HG03565 (cell line): Measurements from ENCODE around the gene ZNF592.

Experiments
- ATAC-seq: cut with Tn5 transposase; IDR thresholded peaks from one replicate; pipeline ENCODE4 v1.9.1; 2021; ENCODE audit warnings: mild to moderate bottlenecking, moderate library complexity; ENCODE audit not compliant: unreplicated experiment

The ZNF592 gene

DNA sequence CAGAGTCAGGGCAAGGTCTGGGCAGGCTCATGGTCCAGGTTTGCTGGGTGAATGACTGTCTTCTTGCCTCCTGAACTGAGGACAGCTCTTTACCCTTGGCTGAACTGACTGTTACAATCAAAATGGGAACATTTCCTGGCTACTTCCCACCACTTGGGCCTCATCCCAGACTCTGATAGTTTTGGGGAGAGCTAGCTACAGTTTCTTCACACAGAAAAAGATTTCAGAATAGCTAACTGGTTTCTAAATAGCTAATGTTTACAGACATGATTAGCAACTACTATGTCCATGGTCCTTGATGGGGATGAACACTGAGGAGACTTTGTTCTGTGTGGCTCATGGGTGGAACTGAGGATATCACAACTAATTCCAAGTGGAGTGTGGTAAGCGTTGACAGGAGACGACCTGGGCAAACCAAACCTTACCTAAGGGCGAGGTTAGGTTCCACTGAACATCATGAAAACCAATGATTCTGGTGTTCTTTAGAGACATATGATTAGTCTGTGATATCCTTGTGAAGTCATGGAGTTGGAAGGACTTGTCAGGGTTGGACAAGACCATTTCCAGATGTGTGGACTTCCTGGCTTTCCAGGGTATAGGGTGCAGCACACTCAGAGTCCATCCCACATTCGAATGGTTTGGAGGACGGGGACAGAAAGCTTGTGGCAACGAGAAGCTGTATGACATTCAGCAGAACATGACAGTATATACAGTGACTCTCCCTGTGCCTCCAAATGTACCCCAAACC lies 76.0 kb downstream of the ZNF592 start:
- no peak for ATAC-seq

DNA sequence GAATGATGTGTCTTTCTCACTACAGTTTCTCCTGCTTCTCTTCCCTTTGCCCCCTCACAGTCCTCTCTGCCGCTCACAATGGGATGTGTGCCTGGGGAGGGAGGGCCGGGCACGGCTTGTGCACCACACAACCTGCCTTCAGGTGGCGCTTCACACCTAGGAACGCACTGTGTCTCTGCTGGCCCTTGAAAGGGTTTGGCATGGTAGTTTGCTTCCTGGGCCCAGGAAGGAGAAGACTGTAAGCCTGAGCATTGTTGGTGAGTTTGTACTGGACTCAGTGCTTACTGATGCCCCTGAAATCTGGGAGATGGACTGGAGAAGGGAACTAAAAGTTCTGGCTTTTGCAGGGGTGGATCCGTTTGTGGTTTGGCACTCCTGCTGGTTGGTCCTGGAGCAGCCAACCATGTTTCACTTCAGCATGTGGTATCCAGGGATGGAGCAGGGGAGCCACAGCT lies 78.0 kb downstream of the ZNF592 start:
- ATAC-seq: no peak

DNA sequence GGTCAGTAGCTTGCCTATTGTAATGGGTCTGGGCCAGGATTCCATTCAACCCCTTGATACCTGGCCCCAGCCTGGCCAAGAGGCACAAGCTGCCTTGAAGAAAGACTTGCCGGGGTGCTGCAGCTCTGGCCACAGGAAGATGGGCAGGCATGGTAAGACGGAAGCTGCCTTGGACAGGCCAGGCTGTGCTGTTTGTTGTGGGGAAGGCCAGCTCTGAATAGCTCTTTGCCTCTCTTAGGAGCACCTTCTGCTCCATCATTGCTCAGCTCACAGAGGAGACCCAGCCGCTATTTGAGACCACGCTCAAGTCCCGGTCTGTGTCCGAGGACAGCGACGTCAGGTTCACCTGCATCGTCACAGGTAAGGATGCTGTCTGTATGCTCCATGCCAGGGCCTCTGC lies 78.9 kb downstream of the ZNF592 start:
- ATAC-seq: no peak

- no peak for ATAC-seq
Measured at GRCh38 chr15:84828086-84828908, 79.9 kb downstream of the ZNF592 start.

- no peak for ATAC-seq
Measured at GRCh38 chr15:84829428-84829827, 81.0 kb downstream of the ZNF592 start.

GRCh38 chr15:84830036-84830435 lies 81.6 kb downstream of the ZNF592 start:
- ATAC-seq: no peak

- ATAC-seq: no peak
Measured at GRCh38 chr15:84831028-84831427, 82.6 kb downstream of the ZNF592 start.

DNA sequence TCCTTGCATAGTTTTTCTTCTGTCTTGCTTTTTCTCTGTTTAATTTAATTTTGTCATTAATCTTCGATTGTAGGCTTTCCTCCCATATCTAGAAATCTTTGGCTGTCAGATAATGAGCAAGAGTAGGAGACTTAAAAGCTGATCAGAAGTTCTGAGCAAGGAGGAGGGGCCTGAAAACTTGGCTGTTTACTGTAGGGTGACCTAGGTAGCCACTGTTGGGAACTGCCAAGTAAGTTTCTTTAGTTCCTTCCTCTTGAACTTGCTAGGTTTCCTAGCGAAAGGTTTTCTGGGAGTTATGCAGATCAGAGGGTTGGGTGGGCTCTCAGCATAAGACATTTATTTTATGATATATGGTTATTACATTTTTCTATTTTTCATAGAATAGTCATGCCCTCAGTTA lies 83.2 kb downstream of the ZNF592 start:
- no peak for ATAC-seq

DNA sequence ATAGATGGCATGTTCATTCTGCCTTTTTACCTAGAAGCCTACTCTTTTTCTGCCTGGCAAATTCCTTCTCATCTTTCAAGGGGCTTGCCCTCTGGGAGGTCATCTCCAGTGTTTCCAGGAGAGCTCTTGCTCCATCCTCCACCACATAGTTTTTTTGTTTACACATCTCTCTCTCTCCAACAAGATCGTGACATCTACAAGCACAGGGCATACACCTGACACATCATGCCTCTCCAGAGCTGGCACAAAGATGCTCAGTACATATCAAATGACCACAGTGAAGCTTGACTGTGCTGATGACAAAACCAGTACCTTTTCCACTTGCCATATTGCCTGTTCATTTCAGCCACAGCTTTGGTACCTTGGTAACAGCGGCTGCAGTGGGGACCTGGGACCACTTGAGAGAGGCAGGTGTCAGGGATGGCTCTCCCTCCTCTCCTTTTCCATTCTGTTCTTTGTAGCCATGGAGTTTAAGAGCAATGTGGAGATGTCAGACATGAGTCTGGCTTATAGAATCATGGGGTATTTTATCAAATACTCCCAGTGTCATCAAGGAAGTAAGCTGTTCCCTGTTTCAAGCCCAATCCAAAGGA lies 84.2 kb downstream of the ZNF592 start:
- ATAC-seq: no peak

GRCh38 chr15:84833447-84834228 lies 85.2 kb downstream of the ZNF592 start:
- ATAC-seq: no peak

DNA sequence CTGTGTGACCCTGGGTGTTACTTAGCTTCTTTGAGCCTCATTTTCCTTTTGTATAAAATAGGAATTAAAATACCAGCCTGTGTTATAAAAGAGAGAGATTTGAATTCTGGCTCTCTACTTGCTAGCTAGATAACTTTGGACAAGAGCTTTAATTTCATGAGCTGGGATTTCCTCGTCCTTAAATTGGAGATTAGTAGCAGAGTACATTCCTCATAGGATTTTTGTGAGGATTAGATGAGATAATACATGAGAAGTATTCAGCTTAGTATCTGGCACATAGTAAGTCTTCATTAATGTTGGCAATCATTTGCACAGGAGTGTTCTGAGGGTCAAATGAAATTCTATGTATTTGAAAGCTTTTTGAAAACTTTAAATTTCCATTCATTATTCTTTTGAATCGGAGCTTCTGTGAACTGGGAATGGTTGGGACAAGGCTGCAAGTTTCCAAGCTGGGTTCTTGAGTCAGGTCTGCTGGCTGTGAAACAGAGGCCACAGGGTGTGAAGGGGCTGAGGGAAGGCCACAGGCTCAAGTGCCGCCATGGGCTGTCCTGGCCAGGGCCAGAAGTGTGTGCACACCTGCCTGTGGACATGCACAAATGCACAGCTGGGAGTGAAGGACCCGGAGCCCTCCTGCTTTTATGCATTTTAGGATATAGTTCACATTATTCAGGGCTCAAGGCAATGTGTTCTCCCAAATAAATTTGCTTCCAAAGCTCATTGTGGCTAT lies 86.0 kb downstream of the ZNF592 start:
- ATAC-seq: no peak

DNA sequence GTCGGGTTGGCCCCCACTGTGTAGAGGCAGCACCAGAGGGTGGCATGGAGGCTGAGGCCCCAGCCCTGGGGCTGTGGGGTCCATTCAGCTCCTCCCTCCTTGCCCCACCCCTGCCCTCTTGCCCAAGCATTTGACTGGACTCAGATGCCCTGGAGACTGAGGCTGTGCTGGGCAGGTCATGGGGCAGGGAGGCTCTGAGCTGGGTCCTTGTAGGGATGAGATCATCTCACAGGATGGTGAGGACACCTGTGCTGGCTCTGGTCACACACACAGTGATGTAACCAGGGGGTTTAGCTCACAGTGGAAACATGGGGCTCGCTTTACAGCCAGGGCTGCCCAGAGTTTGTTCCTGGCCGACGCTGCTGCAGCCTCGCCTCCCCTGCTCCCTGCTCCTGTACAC lies 86.6 kb downstream of the ZNF592 start:
- ATAC-seq: no peak

- no peak for ATAC-seq
Measured at GRCh38 chr15:84835661-84836337, 87.4 kb downstream of the ZNF592 start.

DNA sequence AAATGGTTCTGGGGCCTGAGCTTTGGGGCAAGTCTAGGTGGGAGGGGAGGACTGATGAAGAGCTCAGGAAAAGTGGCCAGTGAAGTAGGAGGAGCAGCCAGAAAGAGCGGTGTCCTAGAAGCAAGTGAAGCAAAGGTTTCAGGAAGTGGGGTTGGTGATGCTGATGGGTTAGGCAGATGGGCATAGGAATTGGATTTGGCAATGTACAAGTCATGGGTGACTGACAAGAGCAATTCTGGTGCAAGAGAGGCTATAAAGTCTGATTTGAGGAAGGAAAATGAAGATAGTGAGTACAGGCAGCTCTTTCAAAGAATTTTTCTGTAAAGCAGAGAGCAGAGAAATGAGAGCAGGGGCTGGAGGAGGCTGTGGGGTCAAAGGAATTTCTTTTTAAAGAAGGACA lies 88.5 kb downstream of the ZNF592 start:
- ATAC-seq: no peak

DNA sequence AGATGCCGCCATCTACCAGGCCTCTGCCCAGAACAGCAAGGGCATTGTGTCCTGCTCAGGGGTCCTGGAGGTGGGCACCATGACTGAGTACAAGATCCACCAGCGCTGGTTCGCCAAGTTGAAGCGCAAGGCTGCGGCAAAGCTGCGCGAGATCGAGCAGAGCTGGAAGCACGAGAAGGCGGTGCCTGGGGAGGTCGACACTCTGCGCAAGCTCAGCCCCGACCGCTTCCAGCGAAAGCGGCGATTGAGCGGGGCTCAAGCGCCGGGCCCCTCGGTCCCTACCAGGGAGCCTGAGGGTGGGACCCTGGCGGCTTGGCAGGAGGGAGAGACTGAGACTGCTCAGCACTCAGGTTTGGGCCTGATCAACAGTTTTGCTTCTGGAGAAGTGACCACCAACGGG lies 91.3 kb downstream of the ZNF592 start:
- ATAC-seq: no peak

DNA sequence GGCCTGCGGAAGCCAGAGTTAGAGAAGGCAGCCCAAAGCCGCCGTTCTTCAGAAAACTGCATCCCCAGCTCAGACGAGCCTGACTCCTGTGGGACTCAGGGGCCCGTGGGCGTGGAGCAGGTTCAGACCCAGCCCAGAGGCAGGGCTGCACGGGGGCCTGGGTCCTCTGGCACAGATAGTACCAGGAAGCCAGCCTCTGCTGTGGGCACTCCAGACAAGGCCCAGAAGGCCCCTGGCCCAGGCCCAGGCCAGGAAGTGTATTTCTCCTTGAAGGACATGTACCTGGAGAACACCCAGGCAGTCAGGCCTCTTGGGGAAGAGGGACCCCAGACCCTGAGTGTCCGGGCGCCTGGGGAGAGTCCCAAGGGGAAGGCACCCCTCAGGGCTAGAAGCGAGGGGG lies 91.9 kb downstream of the ZNF592 start:
- no peak for ATAC-seq

DNA sequence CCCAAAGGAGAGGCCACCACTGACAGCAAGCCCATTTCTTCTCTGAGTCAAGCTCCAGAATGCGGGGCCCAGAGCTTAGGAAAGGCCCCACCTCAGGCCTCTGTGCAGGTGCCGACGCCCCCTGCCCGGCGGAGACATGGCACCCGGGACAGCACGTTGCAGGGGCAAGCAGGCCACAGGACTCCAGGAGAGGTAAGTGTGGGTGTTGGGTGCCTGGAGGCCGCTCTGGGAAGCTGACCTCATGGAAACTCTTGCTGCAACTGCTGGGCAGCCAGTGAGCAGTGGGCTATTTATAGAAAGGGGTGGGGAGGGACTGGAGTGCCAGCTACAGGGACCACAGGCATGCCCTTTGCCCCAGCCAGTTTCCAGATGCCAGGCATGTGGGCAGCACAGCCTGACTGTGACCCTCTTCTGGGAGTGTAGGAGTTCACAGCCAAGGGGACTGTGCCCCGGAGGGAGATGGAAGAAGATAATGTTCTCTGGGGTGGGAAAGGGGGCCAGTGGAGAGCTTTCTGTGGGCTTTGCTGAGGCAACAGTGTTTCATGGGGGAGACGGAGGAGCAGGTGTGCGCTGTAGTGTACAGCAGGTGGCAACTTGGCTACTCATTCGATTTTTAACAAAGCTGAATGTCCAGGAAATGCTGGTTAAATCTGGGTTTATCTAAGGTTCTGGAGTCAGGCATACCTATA lies 92.5 kb downstream of the ZNF592 start:
- no peak for ATAC-seq

- no peak for ATAC-seq
Measured at GRCh38 chr15:84842781-84843180, 94.4 kb downstream of the ZNF592 start.

DNA sequence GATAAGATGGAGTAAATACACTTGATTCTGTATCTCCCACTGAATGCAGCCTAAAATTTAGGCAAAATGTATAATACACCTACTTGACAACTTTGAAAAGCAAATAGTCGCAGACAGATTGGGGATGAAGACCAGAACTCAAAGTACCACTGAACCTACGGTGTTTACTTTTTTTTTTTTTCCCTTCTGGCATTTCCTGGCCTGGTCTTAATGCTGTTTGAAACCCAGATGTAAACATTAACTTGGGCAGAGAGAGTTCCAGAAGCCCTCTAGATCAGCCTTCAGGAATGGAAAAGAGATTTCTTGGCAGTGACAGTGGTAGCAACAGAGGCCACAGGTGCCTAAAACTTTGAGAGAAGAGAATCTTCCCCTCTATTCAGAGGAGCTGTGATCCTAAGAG lies 96.6 kb downstream of the ZNF592 start:
- no peak for ATAC-seq
